HG03575 (cell line): Measurements from ENCODE around the gene PRSS21.

Experiments
- ATAC-seq: cut with Tn5 transposase; IDR thresholded peaks from one replicate; pipeline ENCODE4 v1.9.1; 2021; ENCODE audit not compliant: unreplicated experiment, insufficient number of reproducible peaks, low FRiP score; ENCODE audit errors: extremely low read depth

Gene PRSS21

GRCh38 chr16:2799205-2799858, 17.7 kb upstream of the PRSS21 start:
- no peak for ATAC-seq

GRCh38 chr16:2799859-2800226, 17.2 kb upstream of the PRSS21 start:
- no peak for ATAC-seq

- no peak for ATAC-seq
Observed at GRCh38 chr16:2803545-2804195, 13.4 kb upstream of the PRSS21 start.

GRCh38 chr16:2804728-2805127, 12.3 kb upstream of the PRSS21 start:
- ATAC-seq: no peak

GRCh38 chr16:2806286-2806685, 10.8 kb upstream of the PRSS21 start:
- no peak for ATAC-seq

GRCh38 chr16:2808181-2808580, 8.9 kb upstream of the PRSS21 start:
- no peak for ATAC-seq

GRCh38 chr16:2809149-2809760, 7.8 kb upstream of the PRSS21 start:
- ATAC-seq: no peak

GRCh38 chr16:2810651-2811050, 6.4 kb upstream of the PRSS21 start:
- no peak for ATAC-seq

- ATAC-seq: no peak
Observed at GRCh38 chr16:2811703-2812471, 5.2 kb upstream of the PRSS21 start.

GRCh38 chr16:2813771-2814221, 3.2 kb upstream of the PRSS21 start:
- ATAC-seq: no peak

- no peak for ATAC-seq
Observed at GRCh38 chr16:2814551-2815298, 2.3 kb upstream of the PRSS21 start.

- no peak for ATAC-seq
Observed at GRCh38 chr16:2815299-2815771, 1.7 kb upstream of the PRSS21 start.

- no peak for ATAC-seq
Observed at GRCh38 chr16:2817340-2818271, 569 bp downstream of the PRSS21 start.

GRCh38 chr16:2818272-2818876, 1.3 kb downstream of the PRSS21 start:
- no peak for ATAC-seq

GRCh38 chr16:2819179-2819938, 2.3 kb downstream of the PRSS21 start:
- ATAC-seq: no peak

- no peak for ATAC-seq
Observed at GRCh38 chr16:2819939-2820835, 3.1 kb downstream of the PRSS21 start.
